Spleen (tissue), 11 donors: ENCODE data around the gene DGKB. TPM values are rescaled to one million over a fixed set of nuclear protein-coding genes. Genes with fewer than 3 reads are reported as not detected.

Experiments used
- DNase-seq: peaks from one replicate; pipeline ENCODE4 v3.0.0-alpha.2; 2020
- H3K27ac ChIP-seq, 8 donors: fragments of 200-600 bp; sonication (generic) in 7 of 8; 1 replicate in 4 of 8; 2 replicates in 4 of 8; pipeline versions ENCODE4 v1.5.0 to v1.8.0; 2016 to 2021; ENCODE audit warnings: inconsistent platforms in 4 of 8, mild to moderate bottlenecking in 4 of 8, moderate library complexity in 1 of 8
- H3K27me3 ChIP-seq, 7 donors: fragments of 200-600 bp; sonication (generic) in 6 of 7; replicated peaks in 1 of 7; 1 replicate in 4 of 7; 2 replicates in 3 of 7; pipeline versions ENCODE4 v1.5.0 to v1.8.0; 2016 to 2021; ENCODE audit warnings: inconsistent platforms in 3 of 7, mild to moderate bottlenecking in 1 of 7
- H3K36me3 ChIP-seq, 6 donors: fragments of 200-600 bp; sonication (generic) in 5 of 6; 1 replicate in 4 of 6; 2 replicates in 2 of 6; pipeline versions ENCODE4 v1.5.0 to v1.8.0; 2016 to 2021; ENCODE audit warnings: inconsistent platforms in 2 of 6
- H3K4me1 ChIP-seq, 6 donors: fragments of 200-600 bp; sonication (generic) in 5 of 6; 1 replicate in 3 of 6; 2 replicates in 3 of 6; pipeline versions ENCODE4 v1.5.0 to v1.8.0; 2016 to 2021; ENCODE audit warnings: inconsistent platforms in 3 of 6
- H3K4me3 ChIP-seq, 8 donors: fragments of 200-600 bp; sonication (generic) in 7 of 8; 1 replicate in 4 of 8; 2 replicates in 4 of 8; pipeline versions ENCODE4 v1.5.0 to v1.8.0; 2016 to 2021; ENCODE audit warnings: inconsistent platforms in 4 of 8, mild to moderate bottlenecking in 4 of 8, moderate library complexity in 2 of 8
- H3K9me3 ChIP-seq, 8 donors: fragments of 200-600 bp; sonication (generic) in 7 of 8; 1 replicate in 4 of 8; 2 replicates in 4 of 8; pipeline versions ENCODE4 v1.5.0 to v1.8.0; 2016 to 2021; ENCODE audit warnings: inconsistent platforms in 4 of 8
- CTCF ChIP-seq, 11 experiments: fragments of 200-600 bp in 7 of 11; fragments of 450-650 bp in 4 of 11; sonication (generic) in 4 of 11; IDR thresholded peaks in 8 of 11; conservative IDR thresholded peaks in 3 of 11; 1 replicate in 7 of 11; 2 replicates in 4 of 11; pipeline versions ENCODE4 v1.4.0 to v1.8.0; 2016 to 2021; ENCODE audit warnings: antibody characterized with exemption in 11 of 11, inconsistent platforms in 4 of 11, mild to moderate bottlenecking in 1 of 11
- POLR2A ChIP-seq, 3 donors: fragments of 450-650 bp; IDR thresholded peaks; one replicate each; pipeline ENCODE4 v1.5.1; 2017; ENCODE audit warnings: antibody characterized with exemption in 3 of 3, mild to moderate bottlenecking in 1 of 3
- POLR2AphosphoS5 ChIP-seq, 3 donors: sonication (generic); formaldehyde crosslinking; IDR thresholded peaks; one replicate each; pipeline ENCODE4 v1.5.1; 2017; ENCODE audit warnings: antibody characterized with exemption in 3 of 3
- WGBS, 5 donors: extraction: QIAGEN DNeasy Blood & Tissue Kit in 3 of 5; methylation state at CpG; one replicate each; pipeline versions ENCODE4 v1.1.5 to v1.1.7; 2013 to 2018; 5-methylcytosine and 5-hydroxymethylcytosine counted together
- intact Hi-C: fragments of 100-400 bp; cut with DNase I; formaldehyde crosslinking; loops from one replicate; pipeline ENCODE4 v1.15.0; 2023; ENCODE audit warnings: low total_unique reads
- polyA plus RNA-seq, 3 donors: library from polyadenylated mRNA; stranded (reverse); fragments of 200-250 nt; gene quantifications; one replicate each; pipeline ENCODE4 v1.2.1, GENCODE V29; 2013
- total RNA-seq, 7 donors: library from RNA; depleted of rRNA in 3 of 7; stranded (reverse); fragments of >200 nt in 3 of 7; fragmentation: NEBNext Ultra II Directional in 4 of 7; extraction: Animal tissue kit (Norgen Biotek cat#: 25700) in 4 of 7; gene quantifications; one replicate each; pipeline versions ENCODE4 v1.1.0 to v1.2.1, GENCODE V29; 2016 to 2021
- donor health status: healthy with polysubstance abuse.
- donor health status: DM: no; HTN: no; CAD: no; lungs with moderate emphysema.
- donor health status: DM: no; HTN: no; CAD: no.
- donor health status: Bipolar disorder and iron deficiency.
- donor health status: healthy.
- donor health status: DM: no; HTN: no; CAD: no.
- donor health status: DM: yes; HTN: yes; CAD: no.

Gene DGKB
- total and polyA plus RNA-seq, 10 donors = 0.02 to 0.26 (median 0.03) TPM; not detected in 6

- H3K9me3 ChIP-seq = no peaks in the 10 kb centered on the region
- H3K4me1 ChIP-seq = no peaks in the 10 kb centered on the region
- WGBS, 5 donors = 73 to 85% (median 79%) methylated on average over 3 of the region's 3 CpGs
- H3K27ac ChIP-seq = no peak overlapping the region
- H3K4me3 ChIP-seq = no peak overlapping the region
- no peak for DNase-seq
- no peaks in the 10 kb centered on the region for H3K36me3 ChIP-seq
- intact Hi-C loops = no loop called here
- no peak for TF ChIP-seq CTCF (IDR thresholded peaks at IDR 0.05 in 8 of 11, conservative IDR thresholded peaks at IDR 0.05 in 3 of 11)
- TF ChIP-seq POLR2A (IDR thresholded peaks at IDR 0.05) = no peak
- TF ChIP-seq POLR2AphosphoS5 (IDR thresholded peaks at IDR 0.05) = no peak
- peaks cover 0 to 3% (median 0%) of the 10 kb centered on the region in 7 donors for H3K27me3 ChIP-seq
Observed at GRCh38 chr7:14899030-14899429, 3.5 kb downstream of the DGKB start.

GRCh38 chr7:14896461-14896860 is 6.1 kb downstream of the DGKB start:
- 88 to 95% (median 92%) methylated on average over 2 of the region's 2 CpGs for WGBS, 5 donors
- no peak for DNase-seq
- H3K36me3 ChIP-seq = no peaks in the 10 kb centered on the region
- TF ChIP-seq CTCF (IDR thresholded peaks at IDR 0.05 in 8 of 11, conservative IDR thresholded peaks at IDR 0.05 in 3 of 11) (no peak), POLR2AphosphoS5 (IDR thresholded peaks at IDR 0.05) (no peak), POLR2A (IDR thresholded peaks at IDR 0.05) (no peak)
- intact Hi-C loops = no loop called here
- no peak overlapping the region for H3K27ac ChIP-seq
- no peaks in the 10 kb centered on the region for H3K9me3 ChIP-seq
- H3K4me1 ChIP-seq = no peaks in the 10 kb centered on the region
- H3K27me3 ChIP-seq = no peaks in the 10 kb centered on the region
- H3K4me3 ChIP-seq = no peak overlapping the region

DNA sequence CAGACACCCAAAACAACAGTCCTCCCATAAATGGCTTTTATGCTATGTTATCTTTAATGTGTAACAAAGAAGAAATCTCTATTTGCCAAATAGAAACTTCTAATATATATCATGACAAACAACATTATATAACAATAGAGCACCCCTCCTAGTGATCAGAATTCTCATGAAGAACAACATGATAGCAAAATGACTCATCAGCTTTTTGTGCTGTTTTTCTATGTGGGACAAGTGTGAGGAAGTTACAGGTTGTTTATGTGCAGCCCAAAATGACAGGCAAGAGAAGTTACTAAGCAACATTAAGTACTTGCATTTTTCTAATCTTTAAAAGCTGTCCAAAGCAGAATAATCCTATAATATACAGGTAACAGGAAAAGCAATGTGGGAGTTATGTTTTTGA is 7.7 kb downstream of the DGKB start:
- Histone ChIP-seq H3K27me3 (no peaks in the 10 kb centered on the region), H3K27ac (no peak overlapping the region), H3K4me3 (no peak overlapping the region), H3K9me3 (no peaks in the 10 kb centered on the region), H3K36me3 (no peaks in the 10 kb centered on the region), H3K4me1 (no peaks in the 10 kb centered on the region)
- intact Hi-C loops = no loop called here
- DNase-seq = no peak
- no peak for TF ChIP-seq POLR2AphosphoS5 (IDR thresholded peaks at IDR 0.05)
- no peak for TF ChIP-seq POLR2A (IDR thresholded peaks at IDR 0.05)
- TF ChIP-seq CTCF (IDR thresholded peaks at IDR 0.05 in 8 of 11, conservative IDR thresholded peaks at IDR 0.05 in 3 of 11) = no peak

- intact Hi-C loops = no loop called here
- Histone ChIP-seq H3K4me3 (no peak overlapping the region), H3K27ac (no peak overlapping the region), H3K36me3 (no peaks in the 10 kb centered on the region), H3K4me1 (no peaks in the 10 kb centered on the region), H3K27me3 (no peaks in the 10 kb centered on the region), H3K9me3 (no peaks in the 10 kb centered on the region)
- WGBS, 5 donors = 65 to 72% (median 67%) methylated on average over 2 of the region's 2 CpGs
- no peak for DNase-seq
- TF ChIP-seq POLR2AphosphoS5 (IDR thresholded peaks at IDR 0.05) = no peak
- TF ChIP-seq CTCF (IDR thresholded peaks at IDR 0.05 in 8 of 11, conservative IDR thresholded peaks at IDR 0.05 in 3 of 11) = no peak
- TF ChIP-seq POLR2A (IDR thresholded peaks at IDR 0.05) = no peak
Observed at GRCh38 chr7:14892961-14893360, 9.6 kb downstream of the DGKB start.
